Suprapubic skin (tissue), 4 donors: ENCODE results near the gene DOC2A. TPM values are rescaled to one million over a fixed set of nuclear protein-coding genes. Genes with fewer than 3 reads are reported as not detected.

Experiments
- DNase-seq, 2 donors: peaks; one replicate each; pipeline ENCODE4 v3.0.0-alpha.2; 2019; ENCODE audit warnings: low spot score in 2 of 2
- H3K27ac ChIP-seq: fragments of 200-600 bp; sonication (generic); one replicate; pipeline ENCODE4 v1.5.1; 2019
- H3K27me3 ChIP-seq: fragments of 200-600 bp; sonication (generic); one replicate; pipeline ENCODE4 v1.5.1; 2019
- H3K36me3 ChIP-seq: fragments of 200-600 bp; sonication (generic); one replicate; pipeline ENCODE4 v1.5.1; 2019
- H3K4me1 ChIP-seq: fragments of 200-600 bp; sonication (generic); one replicate; pipeline ENCODE4 v1.5.1; 2019
- H3K4me3 ChIP-seq: fragments of 200-600 bp; sonication (generic); one replicate; pipeline ENCODE4 v1.5.1; 2019; ENCODE audit warnings: mild to moderate bottlenecking
- H3K9me3 ChIP-seq: fragments of 200-600 bp; sonication (generic); one replicate; pipeline ENCODE4 v1.5.1; 2019
- CTCF ChIP-seq, 2 donors: fragments of 200-600 bp in 1 of 2; fragments of 450-650 bp in 1 of 2; sonication (generic) in 1 of 2; IDR thresholded peaks; one replicate each; pipeline ENCODE4 v1.5.1; 2016 to 2019; ENCODE audit warnings: antibody characterized with exemption in 2 of 2, mild to moderate bottlenecking in 1 of 2, moderate library complexity in 1 of 2
- EP300 ChIP-seq: sonication (generic); formaldehyde crosslinking; IDR thresholded peaks from one replicate; pipeline ENCODE4 v1.6.1; 2017; ENCODE audit warnings: antibody characterized with exemption
- POLR2A ChIP-seq, 2 donors: fragments of 450-650 bp; IDR thresholded peaks; one replicate each; pipeline ENCODE4 v1.6.1; 2017; ENCODE audit warnings: antibody characterized with exemption in 2 of 2, mild to moderate bottlenecking in 2 of 2, moderate library complexity in 2 of 2
- POLR2AphosphoS5 ChIP-seq, 3 donors: sonication (generic); formaldehyde crosslinking; IDR thresholded peaks; one replicate each; pipeline ENCODE4 v1.6.1; 2017; ENCODE audit warnings: antibody characterized with exemption in 3 of 3
- WGBS: methylation state at CpG from one replicate; pipeline ENCODE4 v1.1.5; 2018; 5-methylcytosine and 5-hydroxymethylcytosine counted together
- total RNA-seq, 4 donors: library from RNA; depleted of rRNA; stranded (reverse); fragments of >200 nt; gene quantifications; one replicate each; pipeline ENCODE4 v1.1.0, GENCODE V29; 2016

Gene DOC2A
- total RNA-seq, 4 donors from 2014 or later: 0.42 TPM; not detected in 3

- TF ChIP-seq POLR2A (IDR thresholded peaks at IDR 0.05) (no peak), EP300 (no peak), CTCF (IDR thresholded peaks at IDR 0.05) (no peak), POLR2AphosphoS5 (IDR thresholded peaks at IDR 0.05) (no peak)
- no peaks in the 10 kb centered on the region for H3K4me1 ChIP-seq
- peak in 1 of 2 donors; percentile 56 for DNase-seq
- H3K9me3 ChIP-seq: no peaks in the 10 kb centered on the region
- WGBS: 97% methylated on average over 3 of the region's 35 CpGs
- H3K27me3 ChIP-seq: no peaks in the 10 kb centered on the region
- H3K27ac ChIP-seq: no peak overlapping the region
- H3K36me3 ChIP-seq: peaks cover 100% of the 10 kb centered on the region
- no peak overlapping the region for H3K4me3 ChIP-seq
Measured at GRCh38 chr16:29987371-29988085, 23.3 kb downstream of the DOC2A start.

GRCh38 chr16:29986931-29987330, 23.9 kb downstream of the DOC2A start:
- Histone ChIP-seq H3K9me3 (no peaks in the 10 kb centered on the region), H3K4me3 (no peak overlapping the region), H3K27me3 (no peaks in the 10 kb centered on the region), H3K27ac (no peak overlapping the region), H3K36me3 (peaks cover 100% of the 10 kb centered on the region), H3K4me1 (no peaks in the 10 kb centered on the region)
- no peak for DNase-seq
- WGBS: 79% methylated on average over 5 of the region's 5 CpGs
- TF ChIP-seq CTCF (IDR thresholded peaks at IDR 0.05) (no peak), POLR2A (IDR thresholded peaks at IDR 0.05) (no peak), EP300 (no peak), POLR2AphosphoS5 (IDR thresholded peaks at IDR 0.05) (no peak)

- 93% methylated on average over 19 of the region's 20 CpGs for whole genome bisulfite sequencing
- Histone ChIP-seq H3K27ac (no peak overlapping the region), H3K4me1 (no peaks in the 10 kb centered on the region), H3K9me3 (no peaks in the 10 kb centered on the region), H3K4me3 (no peak overlapping the region), H3K27me3 (no peaks in the 10 kb centered on the region), H3K36me3 (peaks cover 100% of the 10 kb centered on the region)
- no peak for DNase-seq
- TF ChIP-seq EP300 (no peak), POLR2A (IDR thresholded peaks at IDR 0.05) (no peak), CTCF (IDR thresholded peaks at IDR 0.05) (no peak), POLR2AphosphoS5 (IDR thresholded peaks at IDR 0.05) (no peak)
Measured at GRCh38 chr16:29986231-29986630, 24.6 kb downstream of the DOC2A start.

DNA sequence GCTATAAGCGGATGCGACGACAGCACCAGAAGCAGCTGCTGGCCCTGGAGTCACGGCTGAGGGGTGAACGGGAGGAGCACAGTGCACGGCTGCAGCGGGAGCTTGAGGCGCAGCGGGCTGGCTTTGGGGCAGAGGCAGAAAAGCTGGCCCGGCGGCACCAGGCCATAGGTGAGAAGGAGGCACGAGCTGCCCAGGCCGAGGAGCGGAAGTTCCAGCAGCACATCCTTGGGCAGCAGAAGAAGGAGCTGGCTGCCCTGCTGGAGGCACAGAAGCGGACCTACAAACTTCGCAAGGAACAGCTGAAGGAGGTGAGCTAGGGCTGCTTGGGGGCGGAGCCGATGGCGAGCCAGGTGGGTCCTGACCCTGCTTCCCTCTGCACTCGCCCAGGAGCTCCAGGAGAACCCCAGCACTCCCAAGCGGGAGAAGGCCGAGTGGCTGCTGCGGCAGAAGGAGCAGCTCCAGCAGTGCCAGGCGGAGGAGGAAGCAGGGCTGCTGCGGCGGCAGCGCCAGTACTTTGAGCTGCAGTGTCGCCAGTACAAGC, 25.5 kb downstream of the DOC2A start:
- Histone ChIP-seq H3K4me1 (no peaks in the 10 kb centered on the region), H3K27me3 (no peaks in the 10 kb centered on the region), H3K27ac (no peak overlapping the region), H3K4me3 (no peak overlapping the region), H3K9me3 (no peaks in the 10 kb centered on the region), H3K36me3 (peaks cover 100% of the 10 kb centered on the region)
- DNase-seq: peak in 1 of 2 donors; percentile 49
- TF ChIP-seq POLR2A (IDR thresholded peaks at IDR 0.05) (no peak), CTCF (IDR thresholded peaks at IDR 0.05) (no peak)
- 95% methylated on average over 27 of the region's 28 CpGs for WGBS

GRCh38 chr16:29984764-29985147, 26.1 kb downstream of the DOC2A start:
- H3K9me3 ChIP-seq: no peaks in the 10 kb centered on the region
- no peak overlapping the region for H3K4me3 ChIP-seq
- DNase-seq: no peak
- TF ChIP-seq POLR2A (IDR thresholded peaks at IDR 0.05) (no peak), CTCF (IDR thresholded peaks at IDR 0.05) (no peak), EP300 (no peak), POLR2AphosphoS5 (IDR thresholded peaks at IDR 0.05) (no peak)
- no peaks in the 10 kb centered on the region for H3K4me1 ChIP-seq
- no peaks in the 10 kb centered on the region for H3K27me3 ChIP-seq
- peaks cover 100% of the 10 kb centered on the region for H3K36me3 ChIP-seq
- WGBS: 91% methylated on average over 5 of the region's 5 CpGs
- H3K27ac ChIP-seq: no peak overlapping the region
